Measurements from ENCODE around the gene NCL.

Gene NCL

GRCh38 chr2:231463698-231464575, at the start of gene NCL:
Gene NCL, minus strand, starts transcription at chr2:231464484. Its CDS starts 131 bp downstream, at chr2:231464353.
- TF ChIP-seq CTCF (conservative IDR thresholded peaks at IDR 0.05; ENCODE audit: low read depth, low read length) = no peak
- DNase-seq (ENCODE audit: low read depth) = peak; percentile 95
- H3K4me3 ChIP-seq (ENCODE audit: low read length) = peak within 1 kb of the TSS; percentile 99

- H3K4me3 ChIP-seq (ENCODE audit: low read length) = peak overlapping the region; percentile 62
- DNase-seq (ENCODE audit: low read depth) = no peak
- TF ChIP-seq CTCF (conservative IDR thresholded peaks at IDR 0.05; ENCODE audit: low read depth, low read length) = no peak
Observed at GRCh38 chr2:231513746-231514224, 49.5 kb upstream of the NCL start.

GRCh38 chr2:231512222-231512621, 47.9 kb upstream of the NCL start:
- H3K4me3 ChIP-seq (ENCODE audit: low read length) = no peak overlapping the region
- no peak for TF ChIP-seq CTCF (conservative IDR thresholded peaks at IDR 0.05; ENCODE audit: low read depth, low read length)
- no peak for DNase-seq (ENCODE audit: low read depth)

- no peak overlapping the region for H3K4me3 ChIP-seq (ENCODE audit: low read length)
- no peak for TF ChIP-seq CTCF (conservative IDR thresholded peaks at IDR 0.05; ENCODE audit: low read depth, low read length)
- no peak for DNase-seq (ENCODE audit: low read depth)
Observed at GRCh38 chr2:231503766-231504165, 39.5 kb upstream of the NCL start.

GRCh38 chr2:231502596-231502995, 38.3 kb upstream of the NCL start:
- H3K4me3 ChIP-seq (ENCODE audit: low read length) = no peak overlapping the region
- DNase-seq (ENCODE audit: low read depth) = no peak
- TF ChIP-seq CTCF (conservative IDR thresholded peaks at IDR 0.05; ENCODE audit: low read depth, low read length) = no peak

- DNase-seq (ENCODE audit: low read depth) = no peak
- H3K4me3 ChIP-seq (ENCODE audit: low read length) = no peak overlapping the region
- TF ChIP-seq CTCF (conservative IDR thresholded peaks at IDR 0.05; ENCODE audit: low read depth, low read length) = no peak
Observed at GRCh38 chr2:231497651-231498050, 33.4 kb upstream of the NCL start.

GRCh38 chr2:231494669-231495068, 30.4 kb upstream of the NCL start:
- no peak for DNase-seq (ENCODE audit: low read depth)
- H3K4me3 ChIP-seq (ENCODE audit: low read length) = no peak overlapping the region
- no peak for TF ChIP-seq CTCF (conservative IDR thresholded peaks at IDR 0.05; ENCODE audit: low read depth, low read length)

All from retinal pigment epithelial cell (primary cell).